Osteocyte (in vitro differentiated cells): ENCODE measurements around the gene GALNT2. TPM values are rescaled to one million over a fixed set of nuclear protein-coding genes. Genes with fewer than 3 reads are reported as not detected.
A peak's percentile ranks its signal among the peaks of the same experiment; 100 is the strongest.

ENCODE experiments used
- DNase-seq: peaks from one replicate; pipeline ENCODE4 v3.0.0; 2021; ENCODE audit warnings: mixed read lengths; ENCODE audit not compliant: unreplicated experiment; ENCODE audit errors: extremely low spot score
- H3K27ac Mint-ChIP-seq: one replicate; pipeline ENCODE4 v1.8.0; 2021; ENCODE audit warnings: mild to moderate bottlenecking, mixed read lengths; ENCODE audit not compliant: unreplicated experiment
- H3K27me3 Mint-ChIP-seq: one replicate; pipeline ENCODE4 v1.8.0; 2021; ENCODE audit warnings: mixed read lengths; ENCODE audit not compliant: unreplicated experiment
- H3K36me3 Mint-ChIP-seq: one replicate; pipeline ENCODE4 v1.8.0; 2021; ENCODE audit warnings: mixed read lengths; ENCODE audit not compliant: unreplicated experiment
- H3K4me1 Mint-ChIP-seq: one replicate; pipeline ENCODE4 v1.8.0; 2021; ENCODE audit warnings: mixed read lengths; ENCODE audit not compliant: unreplicated experiment
- H3K4me3 Mint-ChIP-seq: one replicate; pipeline ENCODE4 v1.8.0; 2021; ENCODE audit warnings: mild to moderate bottlenecking, moderate library complexity, mixed read lengths; ENCODE audit not compliant: unreplicated experiment
- H3K9me3 Mint-ChIP-seq: one replicate; pipeline ENCODE4 v1.8.0; 2021; ENCODE audit warnings: mixed read lengths; ENCODE audit not compliant: unreplicated experiment
- CTCF ChIP-seq: fragments of 200-600 bp; sonication (generic); IDR thresholded peaks from 2 replicates; pipeline ENCODE4 v1.5.0; 2021; ENCODE audit warnings: antibody characterized with exemption, mild to moderate bottlenecking, moderate library complexity
- total RNA-seq: library from RNA; stranded (reverse); gene quantifications from 2 replicates; pipeline ENCODE4 v1.2.1, GENCODE V29; 2021

GALNT2 gene
- total RNA-seq, 1 donor from 2014 or later: 149 TPM

GRCh38 chr1:230072296-230072695 is 5.3 kb downstream of the GALNT2 start:
- no peak overlapping the region for H3K4me3 Mint-ChIP-seq
- H3K9me3 Mint-ChIP-seq: no peaks in the 10 kb centered on the region
- peak overlapping the region; percentile 85 for H3K27ac Mint-ChIP-seq
- H3K27me3 Mint-ChIP-seq: no peaks in the 10 kb centered on the region
- H3K4me1 Mint-ChIP-seq: peaks cover 73% of the 10 kb centered on the region
- DNase-seq: peak; percentile 25
- TF ChIP-seq CTCF: no peak
- H3K36me3 Mint-ChIP-seq: no peaks in the 10 kb centered on the region

- TF ChIP-seq CTCF: no peak
- H3K27me3 Mint-ChIP-seq: no peaks in the 10 kb centered on the region
- peaks cover 76% of the 10 kb centered on the region for H3K4me1 Mint-ChIP-seq
- peak; percentile 17 for DNase-seq
- peak overlapping the region; percentile 85 for H3K27ac Mint-ChIP-seq
- no peaks in the 10 kb centered on the region for H3K9me3 Mint-ChIP-seq
- no peak overlapping the region for H3K4me3 Mint-ChIP-seq
- H3K36me3 Mint-ChIP-seq: no peaks in the 10 kb centered on the region
These were observed 5.8 kb downstream of the GALNT2 start for GRCh38 chr1:230072866-230073265.

GRCh38 chr1:230073371-230074035 is 6.5 kb downstream of the GALNT2 start:
- Mint-ChIP-seq H3K27me3 (no peaks in the 10 kb centered on the region), H3K27ac (peak overlapping the region; percentile 85), H3K9me3 (no peaks in the 10 kb centered on the region), H3K4me1 (peaks cover 83% of the 10 kb centered on the region), H3K36me3 (no peaks in the 10 kb centered on the region), H3K4me3 (no peak overlapping the region)
- no peak for TF ChIP-seq CTCF
- DNase-seq: peak; percentile 75

- Mint-ChIP-seq H3K36me3 (no peaks in the 10 kb centered on the region), H3K27me3 (no peaks in the 10 kb centered on the region), H3K27ac (peak overlapping the region; percentile 85), H3K9me3 (no peaks in the 10 kb centered on the region), H3K4me1 (peaks cover 81% of the 10 kb centered on the region), H3K4me3 (no peak overlapping the region)
- peak; percentile 33 for TF ChIP-seq CTCF
- peak; percentile 36 for DNase-seq
These were observed 7.2 kb downstream of the GALNT2 start for GRCh38 chr1:230074270-230074669.

GRCh38 chr1:230074762-230075161 is 7.7 kb downstream of the GALNT2 start:
- Mint-ChIP-seq H3K27ac (no peak overlapping the region), H3K27me3 (no peaks in the 10 kb centered on the region), H3K4me1 (peaks cover 81% of the 10 kb centered on the region), H3K4me3 (no peak overlapping the region), H3K9me3 (no peaks in the 10 kb centered on the region), H3K36me3 (no peaks in the 10 kb centered on the region)
- DNase-seq: peak; percentile 23
- TF ChIP-seq CTCF: no peak
